DND-41 (cell line): ENCODE data around the gene SON.
"Not testable (repeated sequence)": the region's sequence is repeated elsewhere in the genome, so short reads cannot be mapped to it uniquely, and the experiment has no call there.

Source experiments
- ATAC-seq: fragments of 200-7000 bp; cut with Tn5 transposase; 3 replicates; pipeline ENCODE4 v1.9.1; 2021; ENCODE audit warnings: low read depth; ENCODE audit not compliant: insufficient read depth
- DNase-seq: peaks from one replicate; pipeline ENCODE4 v3.0.0-alpha.2; 2020
- H2AFZ ChIP-seq: 2 replicates; pipeline ENCODE4 v1.6.0; 2012; ENCODE audit warnings: low read depth, low read length
- H3K27ac ChIP-seq: 2 replicates; pipeline ENCODE4 v1.5.1; 2012; ENCODE audit warnings: low read length, inconsistent platforms
- H3K27me3 ChIP-seq: fragments of 200-600 bp; sonication (generic); 2 replicates; pipeline ENCODE4 v1.6.0; 2012; ENCODE audit warnings: low read length, mild to moderate bottlenecking, inconsistent platforms; ENCODE audit not compliant: insufficient read depth, poor library complexity
- H3K36me3 ChIP-seq: 2 replicates; pipeline ENCODE4 v1.5.1; 2012; ENCODE audit warnings: low read length, inconsistent platforms; ENCODE audit not compliant: insufficient read depth
- H3K4me1 ChIP-seq: 2 replicates; pipeline ENCODE4 v1.5.1; 2012; ENCODE audit warnings: mild to moderate bottlenecking, low read length; ENCODE audit not compliant: insufficient read depth
- H3K4me2 ChIP-seq: 2 replicates; pipeline ENCODE4 v1.6.0; 2012; ENCODE audit warnings: mild to moderate bottlenecking, moderate library complexity, low read length, inconsistent platforms; ENCODE audit not compliant: insufficient read depth
- H3K4me3 ChIP-seq, 2 experiments: fragments of 200-600 bp in 1 of 2; shearing (Covaris generic) in 1 of 2; 2 replicates each; pipeline ENCODE4 v1.5.1; 2012 to 2016; ENCODE audit warnings: inconsistent platforms in 2 of 2, low read length in 2 of 2, mild to moderate bottlenecking in 2 of 2, low read depth in 1 of 2, moderate library complexity in 1 of 2
- H3K79me2 ChIP-seq: 2 replicates; pipeline ENCODE4 v1.6.0; 2012; ENCODE audit warnings: low read length, inconsistent platforms; ENCODE audit not compliant: insufficient read depth
- H3K9ac ChIP-seq: 2 replicates; pipeline ENCODE4 v1.6.0; 2012; ENCODE audit warnings: low read depth, mild to moderate bottlenecking, inconsistent platforms, low read length, moderate library complexity
- H3K9me3 ChIP-seq: 2 replicates; pipeline ENCODE4 v1.5.1; 2012; ENCODE audit warnings: low read length, moderate library complexity, mild to moderate bottlenecking, inconsistent platforms; ENCODE audit not compliant: insufficient read depth, severe bottlenecking
- H4K20me1 ChIP-seq: 2 replicates; pipeline ENCODE4 v1.6.0; 2012; ENCODE audit warnings: low read length; ENCODE audit not compliant: insufficient read depth
- EZH2 ChIP-seq: IDR thresholded peaks from 3 replicates; pipeline ENCODE4 v1.6.1; 2012; ENCODE audit warnings: borderline replicate concordance, low read depth, mild to moderate bottlenecking, moderate library complexity, low read length, inconsistent platforms; ENCODE audit not compliant: severe bottlenecking
- TF ChIP-seq, protein P1 (sequence below): IDR thresholded peaks from 2 replicates; pipeline ENCODE4 v1.5.1; 2012; ENCODE audit warnings: borderline replicate concordance, low read length, moderate library complexity, mild to moderate bottlenecking; ENCODE audit not compliant: poor library complexity, severe bottlenecking; ENCODE audit errors: extremely low read depth

SON gene

DNA sequence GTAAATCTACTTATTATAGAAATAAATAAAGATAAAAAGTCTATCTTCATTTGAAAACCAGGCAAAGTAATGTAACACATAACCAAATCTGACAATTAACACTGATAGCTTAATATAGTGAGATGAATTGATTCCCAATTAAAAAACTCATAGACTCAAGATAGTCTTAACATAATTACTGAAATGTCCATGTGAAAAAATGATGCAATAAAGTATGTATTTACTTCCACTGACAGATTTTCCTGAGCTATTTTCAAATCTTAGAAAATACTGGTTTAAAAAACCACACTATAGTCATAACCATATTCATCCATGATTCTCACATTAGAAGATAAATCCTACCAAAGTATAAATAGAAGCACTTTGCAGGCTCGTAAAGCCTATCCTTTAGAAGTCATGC is 55.2 kb downstream of the SON start:
- no peak for ATAC-seq

GRCh38 chr21:33608559-33608958 is 65.7 kb downstream of the SON start:
- Histone ChIP-seq H3K4me2 (no peak overlapping the region), H3K9ac (no peak overlapping the region), H3K4me1 (no peaks in the 10 kb centered on the region), H3K27me3 (no peaks in the 10 kb centered on the region), H3K36me3 (peaks cover 35% of the 10 kb centered on the region), H2AFZ (no peak overlapping the region), H4K20me1 (no peaks in the 10 kb centered on the region), H3K27ac (no peak overlapping the region), H3K9me3 (no peaks in the 10 kb centered on the region), H3K4me3 (no peak overlapping the region), H3K79me2 (no peaks in the 10 kb centered on the region)
- DNase-seq (no peak), ATAC-seq (no peak)
- no peak for TF ChIP-seq EZH2
- TF ChIP-seq, protein P1, sequence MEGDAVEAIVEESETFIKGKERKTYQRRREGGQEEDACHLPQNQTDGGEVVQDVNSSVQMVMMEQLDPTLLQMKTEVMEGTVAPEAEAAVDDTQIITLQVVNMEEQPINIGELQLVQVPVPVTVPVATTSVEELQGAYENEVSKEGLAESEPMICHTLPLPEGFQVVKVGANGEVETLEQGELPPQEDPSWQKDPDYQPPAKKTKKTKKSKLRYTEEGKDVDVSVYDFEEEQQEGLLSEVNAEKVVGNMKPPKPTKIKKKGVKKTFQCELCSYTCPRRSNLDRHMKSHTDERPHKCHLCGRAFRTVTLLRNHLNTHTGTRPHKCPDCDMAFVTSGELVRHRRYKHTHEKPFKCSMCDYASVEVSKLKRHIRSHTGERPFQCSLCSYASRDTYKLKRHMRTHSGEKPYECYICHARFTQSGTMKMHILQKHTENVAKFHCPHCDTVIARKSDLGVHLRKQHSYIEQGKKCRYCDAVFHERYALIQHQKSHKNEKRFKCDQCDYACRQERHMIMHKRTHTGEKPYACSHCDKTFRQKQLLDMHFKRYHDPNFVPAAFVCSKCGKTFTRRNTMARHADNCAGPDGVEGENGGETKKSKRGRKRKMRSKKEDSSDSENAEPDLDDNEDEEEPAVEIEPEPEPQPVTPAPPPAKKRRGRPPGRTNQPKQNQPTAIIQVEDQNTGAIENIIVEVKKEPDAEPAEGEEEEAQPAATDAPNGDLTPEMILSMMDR = no peak

More for the DNA sequence above, 55.2 kb downstream of the SON start:
- Histone ChIP-seq H2AFZ (no peak overlapping the region), H3K4me3 (no peak overlapping the region), H3K27me3 (no peaks in the 10 kb centered on the region), H3K4me2 (no peak overlapping the region), H3K27ac (no peak overlapping the region), H3K9me3 (no peaks in the 10 kb centered on the region), H3K79me2 (no peaks in the 10 kb centered on the region), H4K20me1 (no peaks in the 10 kb centered on the region), H3K9ac (no peak overlapping the region), H3K4me1 (no peaks in the 10 kb centered on the region), H3K36me3 (peaks cover 43% of the 10 kb centered on the region)
- DNase-seq = no peak
- TF ChIP-seq, protein P1 = no peak
- TF ChIP-seq EZH2 = no peak

DNA sequence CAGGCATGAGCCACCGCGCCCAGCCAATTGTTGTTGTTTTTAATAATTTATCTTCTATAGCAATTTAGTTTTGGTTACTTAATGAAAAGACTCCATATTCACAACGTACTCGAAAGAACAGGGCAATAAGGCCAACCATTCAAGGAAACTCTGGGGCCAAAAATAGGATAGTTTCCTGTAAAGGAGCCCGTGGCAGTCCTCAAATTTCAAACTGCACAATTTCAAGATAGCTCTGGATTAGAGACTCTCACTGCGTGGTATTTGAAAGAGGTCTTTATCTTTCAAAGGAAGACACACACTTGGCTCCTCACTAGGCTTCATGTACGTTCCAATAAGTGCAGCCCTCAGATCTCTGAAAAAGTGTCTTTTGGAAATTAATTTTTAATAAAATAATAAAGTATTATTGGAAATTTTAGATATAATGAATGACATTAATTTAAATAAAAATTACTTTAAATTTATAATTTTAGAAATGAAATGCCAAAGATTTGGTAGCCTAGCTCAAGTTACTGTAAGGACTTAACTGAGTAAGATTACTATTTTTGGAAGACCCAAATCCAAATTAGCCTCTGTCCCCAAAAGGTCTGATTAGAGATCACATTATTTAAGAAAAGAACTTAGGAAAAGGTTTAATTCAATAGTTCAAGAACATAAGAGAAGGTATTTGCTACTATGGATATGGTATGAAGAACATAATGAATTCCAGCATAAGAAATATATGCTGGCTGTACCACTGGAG is 68.3 kb downstream of the SON start:
- DNase-seq = no peak
- no peak for TF ChIP-seq EZH2
- TF ChIP-seq, protein P1 = no peak
- Histone ChIP-seq H3K79me2 (no peaks in the 10 kb centered on the region), H3K27ac (no peak overlapping the region), H2AFZ (no peak overlapping the region), H3K27me3 (no peaks in the 10 kb centered on the region), H3K4me2 (no peak overlapping the region), H3K9ac (no peak overlapping the region), H3K36me3 (peaks cover 26% of the 10 kb centered on the region), H3K4me3 (no peak overlapping the region), H3K4me1 (no peaks in the 10 kb centered on the region), H4K20me1 (no peaks in the 10 kb centered on the region), H3K9me3 (no peaks in the 10 kb centered on the region)
- ATAC-seq = no peak

DNA sequence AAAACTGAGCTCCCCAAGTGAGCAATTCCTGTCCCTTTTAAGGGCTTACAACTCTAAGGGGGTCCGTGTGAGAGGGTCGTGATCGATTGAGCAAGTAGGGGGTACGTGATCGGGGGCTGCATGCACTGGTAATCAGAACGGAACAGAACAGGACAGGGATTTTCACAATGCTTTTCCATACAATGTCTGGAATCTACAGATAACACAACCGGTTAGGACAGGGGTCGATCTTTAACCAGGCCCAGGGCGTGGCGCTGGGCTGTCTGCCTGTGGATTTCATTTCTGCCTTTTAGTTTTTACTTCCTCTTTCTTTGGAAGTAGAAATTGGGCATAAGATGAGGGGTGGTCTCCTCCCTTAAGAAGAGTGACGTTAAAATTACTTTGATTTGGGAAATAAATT is 74.7 kb downstream of the SON start:
- not testable (repeated sequence) for DNase-seq

More for the DNA sequence above, 74.7 kb downstream of the SON start:
- H2AFZ ChIP-seq, H3K27me3 ChIP-seq, H3K27ac ChIP-seq, H3K9ac ChIP-seq, H4K20me1 ChIP-seq, ATAC-seq, H3K9me3 ChIP-seq, H3K4me1 ChIP-seq, H3K79me2 ChIP-seq, H3K4me2 ChIP-seq, H3K4me3 ChIP-seq: not testable (repeated sequence)
- H3K36me3 ChIP-seq = peaks cover 38% of the 10 kb centered on the region
